ENCODE data around the gene SYNC. TPM values are rescaled to one million over a fixed set of nuclear protein-coding genes. Genes with fewer than 3 reads are reported as not detected.

The SYNC gene
- total and polyA plus RNA-seq, 2 of the 8 experiments (the other 6 are each of a cell fraction or from before 2014, with no cell fraction given): 0.06 to 0.17 TPM

GRCh38 chr1:32716312-32717148, 14.0 kb upstream of the SYNC start (continued):
- no peak for TF ChIP-seq CHD7 (IDR thresholded peaks at IDR 0.05; ENCODE audit: insufficient replicate concordance, low read length)
- TF ChIP-seq POLR2AphosphoS5 (IDR thresholded peaks at IDR 0.05; ENCODE audit: low read depth, low read length): no peak
- no peak for TF ChIP-seq ZNF274 (IDR thresholded peaks at IDR 0.05; ENCODE audit: borderline replicate concordance, extremely low read depth, low read length)
- no peak for TF ChIP-seq RNF2 (IDR thresholded peaks at IDR 0.05; ENCODE audit: borderline replicate concordance, low read depth, low read length, missing control alignments, poor library complexity, severe bottlenecking)
- TF ChIP-seq TAF7 (optimal IDR thresholded peaks at IDR 0.05; ENCODE audit: borderline replicate concordance, low read depth, low read length): no peak
- TF ChIP-seq ASH2L (IDR thresholded peaks at IDR 0.05; ENCODE audit: low read length): no peak
